ENCODE measurements around the gene N4BP2L2. TPM values are rescaled to one million over a fixed set of nuclear protein-coding genes. Genes with fewer than 3 reads are reported as not detected.

The N4BP2L2 gene
- total RNA-seq, 1 experiment from 2014 or later: 61.4 TPM

GRCh38 chr13:32429433-32429909 lies 109.1 kb downstream of the N4BP2L2 start:
- peaks cover 3% of the 10 kb centered on the region; the same call in 1 of the 2 replicates for H3K4me1 ChIP-seq (ENCODE audit: insufficient read depth, low read length)
- H3K27me3 Mint-ChIP-seq (ENCODE audit: low read depth): peaks cover 19% of the 10 kb centered on the region
- peaks cover 0 to 3% (median 0%) of the 10 kb centered on the region in 3 experiments; a peak in 4 of 7 replicates for H3K36me3 Mint-ChIP-seq (ENCODE audit: insufficient read depth in 1 of 3, low read depth in 3 of 3)
- no peak overlapping the region for H3K27ac ChIP-seq (ENCODE audit: insufficient read length, low read depth, low read length)
- no CpG with 5 or more reads among the region's 6 CpGs for WGBS (ENCODE audit: extremely low coverage, insufficient read length, low lambda C conversion rate)
- H3T11ph ChIP-seq (ENCODE audit: low read length): no peak overlapping the region
- no peaks in the 10 kb centered on the region; a peak in 1 of 5 replicates for H3K9me3 Mint-ChIP-seq
- H3K79me2 ChIP-seq (ENCODE audit: insufficient read depth, low read length): no peaks in the 10 kb centered on the region
- no peak overlapping the region for H2AK5ac ChIP-seq (ENCODE audit: insufficient read length, low read length)
- H3K56ac ChIP-seq (ENCODE audit: insufficient read length, low read depth, low read length): no peak overlapping the region
- H3K4ac ChIP-seq (ENCODE audit: low read depth, low read length): no peak overlapping the region
- no peaks in the 10 kb centered on the region for H4K20me1 ChIP-seq (ENCODE audit: control insufficient read depth, insufficient read depth, insufficient read length)
- peaks cover 17% of the 10 kb centered on the region for H3K23me2 ChIP-seq (ENCODE audit: insufficient read length, low read depth, low read length, poor library complexity, severe bottlenecking)
- H3K9me3 ChIP-seq (ENCODE audit: control insufficient read depth, low read depth, low read length): no peaks in the 10 kb centered on the region
- no peak overlapping the region for H3K23ac ChIP-seq (ENCODE audit: insufficient read length, low read depth, low read length)
- no peak overlapping the region for H2BK120ac ChIP-seq (ENCODE audit: low read depth, low read length, poor library complexity, severe bottlenecking)
- H3K79me1 ChIP-seq (ENCODE audit: insufficient read depth, low read depth, low read length, poor library complexity, severe bottlenecking): no peaks in the 10 kb centered on the region
- no peak overlapping the region for H2AFZ ChIP-seq (ENCODE audit: low read length)
- no peak overlapping the region for H3K18ac ChIP-seq (ENCODE audit: insufficient read length, low read depth, low read length)
- H3K4me2 ChIP-seq (ENCODE audit: insufficient read depth, insufficient read length, low read length): no peak overlapping the region
- peaks cover 17 to 19% of the 10 kb centered on the region in 2 experiments for H3K4me1 Mint-ChIP-seq
- no peak overlapping the region for H4K91ac ChIP-seq (ENCODE audit: insufficient read length, low read depth, low read length)
- no peak overlapping the region for H2BK12ac ChIP-seq (ENCODE audit: insufficient read length, low read depth, low read length)
- no peak overlapping the region for H3K14ac ChIP-seq (ENCODE audit: insufficient read depth, low read length)
- H4K5ac ChIP-seq (ENCODE audit: insufficient read length, low read depth, low read length): no peak overlapping the region
- H2BK15ac ChIP-seq (ENCODE audit: low read depth, low read length): no peak overlapping the region
- DNase-seq: no peak
- peaks cover 4% of the 10 kb centered on the region for H3K27me3 ChIP-seq (ENCODE audit: insufficient read depth, low read length)
- TF ChIP-seq CTCF (conservative IDR thresholded peaks at IDR 0.05): no peak
- no peak overlapping the region for H4K8ac ChIP-seq (replicated peaks; ENCODE audit: insufficient read length, low read depth, low read length)
- H3K9ac ChIP-seq (ENCODE audit: extremely low read depth, insufficient read length, low read length): no peak overlapping the region
- H3K4me3 Mint-ChIP-seq: no peak overlapping the region
- H3K27ac Mint-ChIP-seq: no peak overlapping the region
- no peak overlapping the region for H2BK5ac ChIP-seq (ENCODE audit: insufficient read length, low read length)
- no peak overlapping the region for H2BK20ac ChIP-seq (ENCODE audit: low read depth, low read length, poor library complexity, severe bottlenecking)
